IMR-90 (cell line): ENCODE data around the gene CYB5R4.

Source experiments
- CEBPB ChIP-seq: IDR thresholded peaks from 2 replicates; pipeline ENCODE4 v1.6.1; 2012; ENCODE audit warnings: low read depth, low read length, improper control_type of control experiment
- CHD1 ChIP-seq: IDR thresholded peaks from 2 replicates; pipeline ENCODE4 v1.6.1; 2012; ENCODE audit warnings: low read depth, low read length, improper control_type of control experiment
- CTCF ChIP-seq: conservative IDR thresholded peaks from 2 replicates; pipeline ENCODE4 v1.5.1; 2012; ENCODE audit warnings: mild to moderate bottlenecking, low read depth, low read length, improper control_type of control experiment
- ELK1 ChIP-seq: fragments of 150-350 bp; IDR thresholded peaks from 2 replicates; pipeline ENCODE4 v1.6.1; 2016; ENCODE audit warnings: low read depth, mild to moderate bottlenecking, low read length, moderate library complexity, borderline replicate concordance
- FOS ChIP-seq: fragments of 150-350 bp; IDR thresholded peaks from 2 replicates; pipeline ENCODE4 v1.6.1; 2016; ENCODE audit warnings: low read depth, low read length
- MAFK ChIP-seq: IDR thresholded peaks from 2 replicates; pipeline ENCODE4 v1.6.1; 2012; ENCODE audit warnings: low read depth, low read length, improper control_type of control experiment
- MAZ ChIP-seq: IDR thresholded peaks from 2 replicates; pipeline ENCODE4 v1.6.1; 2012; ENCODE audit warnings: low read depth, mild to moderate bottlenecking, low read length, improper control_type of control experiment, moderate library complexity, borderline replicate concordance
- POLR2A ChIP-seq: IDR thresholded peaks from 2 replicates; pipeline ENCODE4 v1.6.1; 2012; ENCODE audit warnings: mild to moderate bottlenecking, low read depth, low read length
- RAD21 ChIP-seq: IDR thresholded peaks from 2 replicates; pipeline ENCODE4 v1.6.1; 2012; ENCODE audit warnings: low read length, improper control_type of control experiment
- USF2 ChIP-seq: fragments of 150-350 bp; IDR thresholded peaks from 2 replicates; pipeline ENCODE4 v1.6.1; 2017; ENCODE audit warnings: mild to moderate bottlenecking, antibody characterized with exemption, low read length, low read depth

GRCh38 chr6:83976037-83976755 lies 116.7 kb downstream of the CYB5R4 start:
- no peak for TF ChIP-seq CTCF
- no peak for TF ChIP-seq CEBPB
- no peak for TF ChIP-seq CHD1
- TF ChIP-seq USF2 = no peak
- no peak for TF ChIP-seq MAFK
- TF ChIP-seq POLR2A = no peak
- no peak for TF ChIP-seq FOS
- no peak for TF ChIP-seq ELK1
- TF ChIP-seq RAD21 = no peak
- TF ChIP-seq MAZ = no peak
